Uterus (tissue), 4 donors: ENCODE results near the gene SIK2. TPM values are rescaled to one million over a fixed set of nuclear protein-coding genes. Genes with fewer than 3 reads are reported as not detected.
A peak's percentile ranks its signal among the peaks of the same experiment; 100 is the strongest.
"Not testable (repeated sequence)": the region's sequence is repeated elsewhere in the genome, so short reads cannot be mapped to it uniquely, and the experiment has no call there.

ENCODE experiments used
- DNase-seq, 2 donors: peaks; one replicate each; pipeline ENCODE4 v3.0.0-alpha.2; 2019 to 2020
- H3K27ac ChIP-seq, 2 donors: fragments of 200-600 bp; sonication (generic); 1 replicate in 1 of 2; 2 replicates in 1 of 2; pipeline ENCODE4 v1.5.1; 2016 to 2018
- H3K27me3 ChIP-seq, 2 donors: fragments of 200-600 bp; sonication (generic); one replicate each; pipeline ENCODE4 v1.5.1; 2018 to 2019; ENCODE audit warnings: control low read depth in 1 of 2
- H3K36me3 ChIP-seq, 2 donors: fragments of 200-600 bp; sonication (generic); one replicate each; pipeline ENCODE4 v1.5.1; 2019; ENCODE audit warnings: control low read depth in 1 of 2
- H3K4me1 ChIP-seq, 2 donors: fragments of 200-600 bp; sonication (generic); one replicate each; pipeline ENCODE4 v1.5.1; 2018 to 2019; ENCODE audit warnings: control low read depth in 1 of 2
- H3K4me3 ChIP-seq, 2 donors: fragments of 200-600 bp; sonication (generic); 1 replicate in 1 of 2; 2 replicates in 1 of 2; pipeline ENCODE4 v1.5.1; 2018 to 2019; ENCODE audit warnings: mild to moderate bottlenecking in 1 of 2
- H3K9me3 ChIP-seq, 2 donors: fragments of 200-600 bp; sonication (generic); one replicate each; pipeline ENCODE4 v1.5.1; 2019; ENCODE audit warnings: control low read depth in 1 of 2
- CTCF ChIP-seq, 4 experiments: fragments of 200-600 bp in 2 of 4; fragments of 450-650 bp in 2 of 4; sonication (generic) in 2 of 4; IDR thresholded peaks; one replicate each; pipeline ENCODE4 v1.5.1; 2016 to 2019; ENCODE audit warnings: antibody characterized with exemption in 4 of 4, mild to moderate bottlenecking in 2 of 4, moderate library complexity in 1 of 4
- POLR2A ChIP-seq, 2 donors: fragments of 450-650 bp; IDR thresholded peaks; one replicate each; pipeline ENCODE4 v1.6.1; 2016; ENCODE audit warnings: antibody characterized with exemption in 2 of 2, mild to moderate bottlenecking in 1 of 2, moderate library complexity in 1 of 2
- intact Hi-C: fragments of 100-400 bp; cut with DNase I; formaldehyde crosslinking; loops from one replicate; pipeline ENCODE4 v1.15.1; 2023; ENCODE audit warnings: low total_unique reads
- total RNA-seq, 4 donors: library from RNA; depleted of rRNA in 3 of 4; stranded (reverse); fragments of >200 nt in 3 of 4; gene quantifications; one replicate each; pipeline versions ENCODE4 v1.1.0 to v1.2.4, GENCODE V29; 2014 to 2023
- donor health status: DM: yes; HTN: yes; CAD: no.

SIK2 gene
- total RNA-seq, 4 donors from 2014 or later: 11.5 to 27.7 (median 16.7) TPM

DNA sequence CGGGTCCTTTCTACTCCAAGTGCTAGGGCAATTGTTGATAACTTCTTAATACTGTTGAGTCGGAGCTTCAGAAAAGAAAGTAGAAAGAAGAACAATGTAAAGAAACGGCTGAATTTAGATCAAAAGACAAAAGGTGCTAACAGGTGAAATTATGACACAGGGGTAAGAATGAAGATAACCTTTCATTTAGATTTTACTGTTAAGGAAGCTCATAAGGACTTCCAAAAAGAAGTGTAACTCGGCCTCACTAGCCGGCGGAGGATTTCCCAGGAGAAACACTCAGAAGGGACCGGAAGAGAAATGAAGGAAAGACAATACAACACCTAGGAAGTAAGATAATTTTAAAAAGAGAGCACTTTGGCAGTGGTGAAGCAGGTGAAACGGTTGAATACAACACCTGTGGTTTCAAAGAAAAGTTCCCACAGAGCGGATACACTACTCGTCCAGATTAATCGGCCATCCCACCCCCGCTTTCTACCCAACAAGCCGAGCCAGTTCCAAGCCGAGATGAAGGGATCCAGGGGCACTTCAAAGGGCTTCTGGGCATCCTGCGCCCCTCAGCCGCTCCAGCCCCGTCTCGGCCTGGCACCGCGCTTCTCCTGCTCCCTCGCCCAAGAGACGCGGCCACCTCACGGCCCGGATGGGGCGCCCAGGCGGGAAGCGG is 163.2 kb downstream of the SIK2 start:
- DNase-seq: no peak
- TF ChIP-seq POLR2A (IDR thresholded peaks at IDR 0.05): no peak
- TF ChIP-seq CTCF (IDR thresholded peaks at IDR 0.05): no peak
- H3K4me3 ChIP-seq: peak overlapping the region; percentile 95 to 96
- H3K4me1 ChIP-seq: no peaks in the 10 kb centered on the region
- H3K27me3 ChIP-seq: no peaks in the 10 kb centered on the region
- intact Hi-C loops: loop anchor here (5.0 kb wide), 1 partner anchor 163 kb away; the partner anchor contains the start of gene SIK2
- H3K27ac ChIP-seq: peak overlapping the region; percentile 94 to 97
- no peaks in the 10 kb centered on the region for H3K9me3 ChIP-seq
- peaks cover 0 to 2% of the 10 kb centered on the region in 2 donors for H3K36me3 ChIP-seq

GRCh38 chr11:111765984-111766833 is 164.0 kb downstream of the SIK2 start, which contains the start of gene PPP2R1B:
Gene PPP2R1B, minus strand, starts transcription at chr11:111766389. Its CDS starts 28 bp downstream, at chr11:111766361.
- TF ChIP-seq POLR2A (IDR thresholded peaks at IDR 0.05) (peak; percentile 62 to 66), CTCF (IDR thresholded peaks at IDR 0.05) (peak in 1 of 4 experiments; percentile 5)
- H3K27me3 ChIP-seq: no peaks in the 10 kb centered on the region
- DNase-seq: peak; percentile 72 to 76
- peak within 1 kb of the TSS; percentile 94 to 97 for H3K27ac ChIP-seq
- no peaks in the 10 kb centered on the region for H3K4me1 ChIP-seq
- intact Hi-C loops: loop anchor here (5.0 kb wide), 1 partner anchor 164 kb away; the partner anchor contains the start of gene SIK2
- H3K9me3 ChIP-seq: no peaks in the 10 kb centered on the region
- H3K4me3 ChIP-seq: peak within 1 kb of the TSS; percentile 95 to 96
- H3K36me3 ChIP-seq: no peaks in the 10 kb centered on the region

DNA sequence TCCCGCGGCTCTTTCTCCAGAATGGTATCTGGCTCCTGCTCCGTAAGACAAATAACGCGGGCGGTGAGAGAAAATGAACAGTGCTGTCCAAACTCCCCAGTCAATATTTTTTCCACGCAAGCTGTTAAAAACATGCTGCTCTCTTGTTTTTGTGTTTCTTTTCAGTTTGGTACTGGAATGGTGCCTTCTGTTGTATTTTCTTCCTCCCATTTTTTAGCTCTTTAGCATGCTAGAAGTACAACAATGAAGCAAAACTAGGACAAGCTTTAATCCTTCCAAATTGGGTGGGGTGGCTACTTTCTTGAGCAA is 164.5 kb downstream of the SIK2 start:
- no peaks in the 10 kb centered on the region for H3K4me1 ChIP-seq
- DNase-seq: no peak
- intact Hi-C loops: loop anchor here (5.0 kb wide), 1 partner anchor 164 kb away; the partner anchor contains the start of gene SIK2

DNA sequence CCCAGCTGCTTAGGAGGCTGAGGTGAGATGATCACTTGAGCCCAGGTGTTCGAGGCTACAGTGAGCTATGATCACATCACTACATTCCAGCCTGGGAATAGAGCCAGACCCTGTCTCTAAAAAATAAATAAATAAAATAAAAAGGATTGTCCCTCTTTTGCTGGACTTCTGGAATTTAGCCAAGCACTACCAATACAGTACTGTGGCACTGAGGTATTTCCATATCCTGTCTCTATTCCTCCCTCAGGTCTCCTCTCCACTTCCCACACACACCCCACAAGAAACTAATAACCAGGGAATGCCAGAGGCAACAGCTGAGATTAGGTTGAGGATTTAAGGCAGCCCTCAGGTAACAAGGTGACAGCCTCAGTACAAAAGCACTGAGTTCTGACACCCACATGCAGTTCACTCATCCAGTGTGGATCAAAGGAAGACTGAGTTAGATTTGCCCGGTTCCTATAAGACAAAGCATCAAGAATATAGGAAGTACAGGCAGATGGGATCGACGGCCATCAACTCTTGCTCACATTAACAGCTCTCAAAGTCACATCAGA is 168.4 kb downstream of the SIK2 start:
- intact Hi-C loops: loop anchor here (10.0 kb wide), 1 partner anchor 64 kb away; no protein-coding TSS in a partner anchor

More for the DNA sequence above, 164.5 kb downstream of the SIK2 start:
- H3K4me3 ChIP-seq: peak overlapping the region; percentile 95 to 96
- H3K9me3 ChIP-seq: no peaks in the 10 kb centered on the region
- no peaks in the 10 kb centered on the region for H3K27me3 ChIP-seq
- H3K36me3 ChIP-seq: no peaks in the 10 kb centered on the region
- peak overlapping the region; percentile 94 to 97 for H3K27ac ChIP-seq
- no peak for TF ChIP-seq POLR2A (IDR thresholded peaks at IDR 0.05)
- no peak for TF ChIP-seq CTCF (IDR thresholded peaks at IDR 0.05)

GRCh38 chr11:111771205-111771604 is 169.0 kb downstream of the SIK2 start:
- not testable (repeated sequence) for H3K27ac ChIP-seq, H3K9me3 ChIP-seq, H3K4me1 ChIP-seq, H3K27me3 ChIP-seq, DNase-seq, H3K36me3 ChIP-seq, H3K4me3 ChIP-seq
- intact Hi-C loops: loop anchor here (10.0 kb wide), 1 partner anchor 64 kb away; no protein-coding TSS in a partner anchor

More for the DNA sequence above, 168.4 kb downstream of the SIK2 start:
- Histone ChIP-seq H3K36me3 (no peaks in the 10 kb centered on the region), H3K9me3 (no peaks in the 10 kb centered on the region), H3K27me3 (no peaks in the 10 kb centered on the region), H3K27ac (no peak overlapping the region), H3K4me1 (no peaks in the 10 kb centered on the region), H3K4me3 (no peak overlapping the region)
- no peak for DNase-seq
- TF ChIP-seq POLR2A (IDR thresholded peaks at IDR 0.05): no peak
- TF ChIP-seq CTCF (IDR thresholded peaks at IDR 0.05): no peak
